HEK293T (cell line): ENCODE data around the gene VDAC1.

Experiments used
- CTCF ChIA-PET: fragments of 350-600 bp; formaldehyde crosslinking; extraction: SDS; loops from one replicate; lab custom pipeline; 2021; ENCODE audit warnings: antibody characterized with exemption, inconsistent platforms; lab: Yijun Ruan, JAX
- POLR2A ChIA-PET: fragments of 350-600 bp; formaldehyde crosslinking; extraction: SDS; loops from one replicate; lab custom pipeline; 2020; ENCODE audit warnings: antibody characterized with exemption, inconsistent platforms; lab: Yijun Ruan, JAX
- DNase-seq: peaks from one replicate; pipeline ENCODE4 v3.0.0; 2012; ENCODE audit warnings: mixed read lengths; ENCODE audit errors: extremely low spot score
- ARNT ChIP-seq: fragments of 450-650 bp; IDR thresholded peaks from 2 replicates; pipeline ENCODE4 v1.6.1; 2017; ENCODE audit warnings: mild to moderate bottlenecking
- BHLHE40 ChIP-seq: fragments of 450-650 bp; IDR thresholded peaks from 2 replicates; pipeline ENCODE4 v1.6.1; 2016; ENCODE audit warnings: mild to moderate bottlenecking, moderate library complexity, borderline replicate concordance
- CTBP1 ChIP-seq: fragments of 450-650 bp; IDR thresholded peaks from 2 replicates; pipeline ENCODE4 v1.6.1; 2016; ENCODE audit warnings: borderline replicate concordance
- ELF4 ChIP-seq: fragments of 450-650 bp; IDR thresholded peaks from 2 replicates; pipeline ENCODE4 v1.6.1; 2017; ENCODE audit warnings: antibody characterized with exemption
- FOXA1 ChIP-seq: fragments of 450-650 bp; IDR thresholded peaks from 2 replicates; pipeline ENCODE4 v1.6.1; 2016; ENCODE audit warnings: mild to moderate bottlenecking
- FOXK2 ChIP-seq: fragments of 450-650 bp; IDR thresholded peaks from 2 replicates; pipeline ENCODE4 v1.6.1; 2016; ENCODE audit warnings: mild to moderate bottlenecking
- FOXM1 ChIP-seq: fragments of 450-650 bp; IDR thresholded peaks from 2 replicates; pipeline ENCODE4 v1.6.1; 2017; ENCODE audit warnings: mild to moderate bottlenecking, borderline replicate concordance
- HDGF ChIP-seq: fragments of 450-650 bp; IDR thresholded peaks from 2 replicates; pipeline ENCODE4 v1.6.1; 2017; ENCODE audit warnings: antibody characterized with exemption, borderline replicate concordance
- L3MBTL2 ChIP-seq: fragments of 450-650 bp; conservative IDR thresholded peaks from 2 replicates; pipeline ENCODE4 v1.6.1; 2016; ENCODE audit warnings: mild to moderate bottlenecking
- LEF1 ChIP-seq: fragments of 450-650 bp; IDR thresholded peaks from 2 replicates; pipeline ENCODE4 v1.6.1; 2017; ENCODE audit warnings: mild to moderate bottlenecking, borderline replicate concordance
- NFRKB ChIP-seq: fragments of 450-650 bp; IDR thresholded peaks from 2 replicates; pipeline ENCODE4 v1.6.1; 2016; ENCODE audit warnings: mild to moderate bottlenecking, moderate library complexity
- PKNOX1 ChIP-seq: fragments of 450-650 bp; IDR thresholded peaks from 2 replicates; pipeline ENCODE4 v1.6.1; 2016
- SP1 ChIP-seq: fragments of 450-650 bp; IDR thresholded peaks from 2 replicates; pipeline ENCODE4 v1.6.1; 2017
- SUZ12 ChIP-seq: fragments of 450-650 bp; IDR thresholded peaks from 2 replicates; pipeline ENCODE4 v1.6.1; 2016; ENCODE audit warnings: mild to moderate bottlenecking
- TARDBP ChIP-seq: fragments of 450-650 bp; IDR thresholded peaks from 2 replicates; pipeline ENCODE4 v1.6.1; 2016
- ZNF384 ChIP-seq: fragments of 450-650 bp; IDR thresholded peaks from 2 replicates; pipeline ENCODE4 v1.6.1; 2016

Gene VDAC1

GRCh38 chr5:133930061-133930812 is 74.5 kb downstream of the VDAC1 start:
- POLR2A ChIA-PET = interaction anchor here (1.1 kb wide), 1 partner anchor 878 kb away, joined by 3 read pairs; the partner anchor contains the start of gene HSPA4
- CTCF ChIA-PET = no interaction called here
- TF ChIP-seq PKNOX1 = peak; percentile 78
- no peak for TF ChIP-seq CTBP1
- TF ChIP-seq FOXA1 = no peak
- DNase-seq = no peak

GRCh38 chr5:133928587-133929393 is 76.0 kb downstream of the VDAC1 start:
- ChIA-PET CTCF (no interaction called here), POLR2A (no interaction called here)
- TF ChIP-seq L3MBTL2 (no peak), ARNT (no peak), FOXK2 (no peak), FOXA1 (no peak), HDGF (no peak), TARDBP (no peak), PKNOX1 (no peak), CTBP1 (no peak), BHLHE40 (no peak), SP1 (no peak), NFRKB (no peak), FOXM1 (no peak), SUZ12 (no peak), ZNF384 (no peak), ELF4 (no peak), LEF1 (no peak)
- DNase-seq = no peak

GRCh38 chr5:133927300-133928180 is 77.2 kb downstream of the VDAC1 start:
- no peak for DNase-seq
- POLR2A ChIA-PET = no interaction called here
- no peak for TF ChIP-seq NFRKB
- no peak for TF ChIP-seq ZNF384
- no peak for TF ChIP-seq FOXK2
- no peak for TF ChIP-seq FOXA1
- CTCF ChIA-PET = no interaction called here

GRCh38 chr5:133926489-133927299 is 78.1 kb downstream of the VDAC1 start:
- TF ChIP-seq ELF4 (no peak), SP1 (no peak), HDGF (no peak), BHLHE40 (no peak), FOXM1 (no peak), ZNF384 (no peak), CTBP1 (no peak), SUZ12 (no peak), TARDBP (no peak), NFRKB (no peak)
- ChIA-PET CTCF (no interaction called here), POLR2A (no interaction called here)
- DNase-seq = no peak

GRCh38 chr5:133925866-133926488 is 78.8 kb downstream of the VDAC1 start:
- no peak for TF ChIP-seq ZNF384
- DNase-seq = no peak
- CTCF ChIA-PET = no interaction called here
- POLR2A ChIA-PET = no interaction called here

GRCh38 chr5:133925269-133925668 is 79.5 kb downstream of the VDAC1 start:
- CTCF ChIA-PET = no interaction called here
- no peak for TF ChIP-seq ARNT
- no peak for TF ChIP-seq L3MBTL2
- no peak for TF ChIP-seq BHLHE40
- TF ChIP-seq ELF4 = no peak
- TF ChIP-seq FOXM1 = no peak
- no peak for TF ChIP-seq PKNOX1
- no peak for TF ChIP-seq SUZ12
- TF ChIP-seq CTBP1 = no peak
- no peak for TF ChIP-seq HDGF
- no peak for TF ChIP-seq FOXA1
- TF ChIP-seq ZNF384 = no peak
- no peak for TF ChIP-seq LEF1
- no peak for TF ChIP-seq SP1
- no peak for TF ChIP-seq TARDBP
- TF ChIP-seq NFRKB = no peak
- no peak for TF ChIP-seq FOXK2
- POLR2A ChIA-PET = no interaction called here
- no peak for DNase-seq
